ENCODE results near the gene MET.

The MET gene

DNA sequence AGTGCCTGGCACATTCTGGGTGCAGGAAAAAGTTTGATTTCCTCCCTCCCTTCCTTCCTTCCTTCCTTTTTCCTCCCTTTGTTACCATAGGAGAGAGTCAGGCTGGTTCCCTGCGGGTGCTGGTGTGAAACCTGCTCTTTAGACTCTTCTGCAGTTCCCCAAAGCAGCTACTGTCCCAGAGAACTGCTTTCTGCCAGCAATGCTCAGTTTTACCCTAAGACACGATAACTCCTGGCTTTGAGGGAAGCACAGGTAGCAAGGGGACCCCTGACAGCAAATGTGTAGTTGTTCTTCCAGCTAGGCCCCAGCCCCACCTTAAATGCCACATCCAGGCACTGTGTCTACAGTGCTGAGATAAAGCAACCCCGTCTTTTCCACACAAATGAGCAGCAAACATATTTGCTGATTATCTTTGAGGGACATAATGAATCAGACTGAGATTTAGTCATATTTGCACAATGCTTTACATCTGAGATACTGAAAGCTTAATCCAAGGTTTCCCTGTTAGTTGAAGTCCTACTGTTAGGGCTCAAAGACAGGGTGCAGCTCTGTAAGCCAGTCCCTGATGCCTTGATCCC, 55.5 kb downstream of the MET start:
- H3K4me3 ChIP-seq (ENCODE audit: control insufficient read depth, low read depth, low read length), result no peak overlapping the region
- no peak for DNase-seq (ENCODE audit: low read depth)
- no peak for TF ChIP-seq CTCF (IDR thresholded peaks at IDR 0.05; ENCODE audit: control insufficient read depth, insufficient read depth, low read depth, low read length, missing control alignments)

- no peak for TF ChIP-seq CTCF (IDR thresholded peaks at IDR 0.05; ENCODE audit: control insufficient read depth, insufficient read depth, low read depth, low read length, missing control alignments)
- H3K4me3 ChIP-seq (ENCODE audit: control insufficient read depth, low read depth, low read length), result no peak overlapping the region
These were observed 56.4 kb downstream of the MET start for GRCh38 chr7:116728413-116728812.

DNA sequence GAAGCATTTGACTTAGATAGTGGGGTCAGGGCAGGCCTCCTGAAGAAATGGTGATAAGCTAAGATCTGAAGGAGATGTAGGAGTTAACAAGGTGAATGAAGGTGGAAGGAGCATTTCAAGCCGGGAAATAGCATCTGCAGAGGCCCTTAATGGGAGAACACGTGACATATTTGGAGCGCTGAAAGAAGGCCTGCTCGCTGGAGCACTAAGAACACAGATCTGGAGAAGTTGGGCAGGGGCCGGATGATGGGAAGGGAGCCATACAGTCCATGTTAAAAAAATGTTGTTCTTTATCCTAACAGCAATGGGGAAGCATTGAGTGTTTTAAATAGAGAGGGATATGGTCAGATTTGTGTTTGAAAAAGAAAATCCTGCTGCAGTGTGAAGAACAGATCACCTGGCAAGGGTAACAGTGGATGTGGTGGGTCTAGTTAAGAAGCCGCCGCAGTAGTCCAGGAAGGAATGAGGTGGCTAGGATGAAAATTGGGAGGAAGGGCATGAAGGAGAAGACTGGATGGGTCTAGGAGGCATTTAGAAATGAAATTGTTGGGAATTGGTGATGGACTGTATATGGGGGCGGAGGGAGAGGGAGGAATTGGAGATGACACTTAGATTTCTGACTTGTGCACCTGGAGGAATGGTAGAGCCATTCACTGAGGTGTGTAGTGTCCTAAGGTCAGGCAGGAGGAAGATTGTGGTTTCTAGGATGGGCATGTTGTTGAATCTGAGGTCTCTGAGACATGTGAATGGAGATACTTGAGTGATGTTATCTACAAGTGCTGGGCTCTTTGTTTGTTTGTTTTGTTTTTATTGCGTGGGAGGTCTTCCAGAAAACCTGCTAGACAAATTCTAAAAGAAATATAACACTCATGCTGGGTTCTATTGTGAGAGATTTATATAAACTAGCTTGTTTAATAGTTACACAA, 58.4 kb downstream of the MET start:
- TF ChIP-seq CTCF (IDR thresholded peaks at IDR 0.05; ENCODE audit: control insufficient read depth, insufficient read depth, low read depth, low read length, missing control alignments), result no peak
- DNase-seq (ENCODE audit: low read depth), result no peak
- no peak overlapping the region for H3K4me3 ChIP-seq (ENCODE audit: control insufficient read depth, low read depth, low read length)

More at GRCh38 chr7:116728413-116728812, 56.4 kb downstream of the MET start:
- no peak for DNase-seq (ENCODE audit: low read depth)

- no peak overlapping the region for H3K4me3 ChIP-seq (ENCODE audit: control insufficient read depth, low read depth, low read length)
- no peak for TF ChIP-seq CTCF (IDR thresholded peaks at IDR 0.05; ENCODE audit: control insufficient read depth, insufficient read depth, low read depth, low read length, missing control alignments)
- no peak for DNase-seq (ENCODE audit: low read depth)
These were observed 59.0 kb downstream of the MET start for GRCh38 chr7:116731023-116731395.

- TF ChIP-seq CTCF (IDR thresholded peaks at IDR 0.05; ENCODE audit: control insufficient read depth, insufficient read depth, low read depth, low read length, missing control alignments), result no peak
- no peak for DNase-seq (ENCODE audit: low read depth)
- no peak overlapping the region for H3K4me3 ChIP-seq (ENCODE audit: control insufficient read depth, low read depth, low read length)
These were observed 59.7 kb downstream of the MET start for GRCh38 chr7:116731445-116732335.
